NCI-H128 (cell line): ENCODE data around the gene ERP27.

Source experiments
- DNase-seq: peaks from one replicate; lab custom pipeline; 2025; ENCODE audit not compliant: unreplicated experiment; lab: John Stamatoyannopoulos, UW

Gene ERP27

GRCh38 chr12:14904854-14905253, 33.5 kb downstream of the ERP27 start:
- no peak for DNase-seq

- no peak for DNase-seq
Measured at GRCh38 chr12:14903386-14904098, 34.8 kb downstream of the ERP27 start.

GRCh38 chr12:14902465-14902864, 35.9 kb downstream of the ERP27 start:
- DNase-seq: no peak

- no peak for DNase-seq
Measured at GRCh38 chr12:14901228-14901562, 37.1 kb downstream of the ERP27 start.

DNA sequence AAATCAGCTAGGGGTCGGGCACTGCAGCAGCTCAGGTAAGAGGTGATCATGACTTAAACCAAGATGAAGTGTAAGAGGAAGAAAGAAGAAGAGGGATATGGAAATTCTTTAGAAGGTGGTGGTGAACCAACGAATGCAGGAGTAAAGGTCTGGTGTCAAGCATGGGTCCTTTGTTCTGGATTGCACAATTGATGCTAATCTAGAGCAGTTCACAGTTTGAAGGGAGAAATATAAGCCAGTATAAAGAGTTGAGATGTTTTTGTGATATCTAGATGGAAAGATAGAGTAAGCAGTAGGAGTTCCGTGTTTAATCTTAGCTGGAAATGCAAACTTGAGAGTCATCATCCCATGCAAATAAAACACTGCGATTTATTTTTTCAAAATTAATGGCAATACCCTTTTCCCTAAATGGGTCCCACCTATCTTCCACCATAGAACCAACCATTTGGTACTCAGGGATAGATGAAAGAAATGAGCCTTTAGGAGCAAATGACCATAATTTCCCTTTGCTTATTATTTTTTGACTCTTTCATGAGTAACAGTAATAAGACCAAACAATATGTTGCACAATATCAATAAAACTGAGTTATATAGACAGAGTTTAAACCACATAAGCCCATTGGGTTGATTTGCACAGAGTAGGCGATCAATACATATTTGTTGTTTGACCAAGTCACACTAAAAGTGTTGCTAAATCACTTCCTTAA, 37.7 kb downstream of the ERP27 start:
- no peak for DNase-seq

- no peak for DNase-seq
Measured at GRCh38 chr12:14896521-14897169, 41.7 kb downstream of the ERP27 start.

DNA sequence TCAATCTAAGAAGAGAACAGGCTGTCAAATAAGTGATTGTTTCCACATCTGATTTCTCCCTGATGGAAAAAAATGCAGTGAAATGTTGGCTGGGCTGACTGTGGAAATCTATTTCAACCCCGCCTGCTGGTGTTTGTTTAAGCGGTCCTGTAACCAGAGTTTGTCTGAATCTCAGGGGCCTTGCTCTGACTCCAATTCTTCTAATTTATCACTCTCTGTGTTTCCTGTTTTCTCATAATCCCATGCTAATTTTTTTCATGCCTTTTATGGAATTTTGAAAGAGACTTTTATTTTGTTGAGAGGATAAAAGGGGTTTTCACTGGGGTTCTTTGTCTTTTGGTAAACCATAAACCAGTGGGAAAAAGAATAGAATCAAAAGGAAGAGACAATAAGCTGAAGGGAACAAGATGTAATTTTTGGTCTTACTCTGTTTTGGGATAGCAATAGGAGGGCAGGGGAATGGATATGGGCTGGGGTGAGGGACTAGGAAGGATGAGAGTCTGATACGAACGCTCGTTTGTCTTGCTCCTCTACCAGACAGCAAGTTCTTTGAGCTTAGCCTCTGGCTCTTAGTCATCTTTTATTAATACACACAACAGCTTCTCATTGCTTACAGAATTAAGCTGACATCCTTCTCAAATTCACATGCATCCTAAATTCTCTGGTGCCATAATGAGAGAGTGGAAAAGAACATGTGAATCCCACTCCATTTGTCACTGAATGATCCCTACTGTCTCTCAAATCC, 44.7 kb downstream of the ERP27 start:
- DNase-seq: no peak

GRCh38 chr12:14892726-14893505, 45.4 kb downstream of the ERP27 start:
- no peak for DNase-seq

- DNase-seq: no peak
Measured at GRCh38 chr12:14890701-14891100, 47.6 kb downstream of the ERP27 start.

GRCh38 chr12:14886271-14886670, 52.1 kb downstream of the ERP27 start:
- no peak for DNase-seq

DNA sequence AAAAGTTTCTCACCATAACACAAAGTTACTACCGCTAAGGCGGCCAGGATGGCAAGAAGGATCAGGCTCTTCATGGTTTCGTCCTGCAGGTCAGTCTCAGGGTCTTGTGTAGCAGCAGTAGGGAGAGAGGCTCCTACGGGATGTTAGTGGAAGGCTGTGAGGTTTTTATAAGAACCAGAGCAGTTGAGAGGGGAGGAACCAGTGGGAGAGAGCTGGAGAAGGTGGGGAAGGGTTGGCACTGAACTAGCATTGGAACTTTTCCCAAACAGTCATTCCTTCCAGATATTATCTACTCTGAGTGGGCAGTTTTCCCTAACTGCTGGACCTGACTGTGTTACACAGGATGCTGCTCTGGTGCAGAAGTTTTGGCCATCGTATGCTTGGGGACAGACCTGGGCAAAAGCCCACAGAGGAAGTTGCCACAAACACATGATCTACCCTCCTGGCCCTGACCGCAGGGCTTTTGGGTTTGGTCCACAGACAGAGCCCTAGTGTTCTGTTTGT, 52.6 kb downstream of the ERP27 start, which contains the start of gene MGP:
TSS of gene MGP (minus strand) at position 137 of the 504 bp plus-strand sequence. CDS start at position 74, 63 bp downstream.
- no peak for DNase-seq

DNA sequence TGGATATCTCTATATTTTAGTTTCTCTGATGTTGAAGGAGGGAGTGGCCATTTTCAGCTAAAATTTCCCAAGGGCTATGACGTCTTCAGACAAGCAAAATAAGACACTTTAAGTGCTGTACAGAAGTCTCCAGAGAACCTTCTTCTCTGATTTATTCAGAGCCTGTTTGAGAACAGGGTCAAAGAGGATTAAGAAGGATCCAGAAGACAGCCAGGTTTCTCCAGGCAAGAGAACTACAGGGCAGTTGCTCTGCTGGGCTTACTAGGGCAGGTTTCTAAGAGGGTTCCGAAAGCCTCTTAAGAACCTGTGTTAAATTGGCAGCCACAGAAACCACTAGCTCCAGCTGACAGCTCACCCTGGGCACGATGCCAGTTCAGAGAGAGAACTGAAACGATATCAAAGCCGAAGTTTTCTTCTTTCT, 53.9 kb downstream of the ERP27 start:
- peak; percentile 70 for DNase-seq

DNA sequence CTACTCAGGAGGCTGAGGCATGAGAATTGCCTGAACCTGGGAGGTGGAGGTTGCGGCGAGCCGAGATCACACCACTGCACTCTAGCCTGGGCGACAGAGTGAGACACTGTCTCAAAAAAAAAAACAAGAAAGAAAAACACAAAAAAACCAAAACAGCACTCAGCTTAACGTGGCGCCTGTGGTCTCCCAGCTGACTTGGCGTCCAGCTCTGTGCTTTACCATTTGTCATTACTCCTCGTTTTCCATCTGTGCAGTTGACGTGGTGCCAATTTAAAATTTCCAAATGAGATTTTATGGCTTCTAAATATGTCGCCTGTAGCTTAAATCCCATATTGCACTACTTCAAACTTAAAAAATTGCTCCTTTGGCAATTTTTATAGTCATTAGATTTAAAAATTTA, 54.7 kb downstream of the ERP27 start:
- DNase-seq: no peak

- DNase-seq: no peak
Measured at GRCh38 chr12:14880890-14881453, 57.4 kb downstream of the ERP27 start.

DNA sequence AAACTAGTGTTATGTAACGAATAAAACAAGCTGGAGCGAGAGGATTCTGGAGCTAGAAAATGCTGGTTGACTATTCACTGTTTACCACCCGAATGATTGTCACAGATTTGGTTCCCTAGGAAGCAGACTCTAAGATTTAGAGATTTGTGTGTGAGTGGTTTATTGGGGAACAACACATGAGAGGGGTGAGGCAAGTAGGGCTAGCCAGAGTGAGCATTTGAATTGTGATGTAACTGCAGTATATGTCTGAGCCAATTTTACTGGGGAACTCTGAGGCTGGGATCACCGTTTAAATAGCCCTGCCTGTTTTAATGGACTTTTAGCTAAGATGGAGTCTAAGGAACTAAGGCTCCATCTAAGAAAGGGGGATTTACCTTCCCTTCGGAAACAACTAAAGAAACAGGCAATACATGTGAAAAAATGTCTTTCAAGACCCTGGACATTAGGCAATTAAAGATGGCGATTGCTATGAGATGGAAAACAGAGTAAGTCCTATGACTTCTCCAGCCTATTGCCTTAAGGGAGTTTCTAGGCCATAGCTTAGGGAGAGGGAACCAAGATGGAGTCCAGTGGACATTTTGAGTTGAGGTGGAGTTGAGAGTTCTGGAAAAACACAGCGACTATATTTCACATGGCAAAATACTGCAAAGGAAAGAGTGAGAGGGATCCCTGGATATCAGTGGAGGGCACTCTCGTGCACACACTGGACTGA, 59.0 kb downstream of the ERP27 start:
- DNase-seq: no peak

DNA sequence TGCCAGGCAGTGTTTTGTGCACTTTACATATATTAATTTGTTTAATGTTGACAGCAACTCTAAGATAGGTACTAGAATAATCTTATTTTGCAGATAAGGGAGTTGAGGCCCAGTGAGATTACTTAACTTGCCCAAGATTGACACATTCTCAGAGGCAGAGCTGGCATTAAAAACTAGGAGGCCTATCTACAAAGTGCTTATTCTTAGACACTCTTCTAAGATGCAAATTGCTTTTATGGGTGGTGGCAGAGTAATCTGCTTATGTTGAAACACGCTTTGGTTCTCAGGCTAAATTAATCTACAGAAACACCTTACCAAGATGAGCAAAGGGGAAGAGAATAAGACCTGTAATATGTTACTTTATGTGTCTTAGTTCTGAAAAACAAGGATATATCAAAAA, 59.8 kb downstream of the ERP27 start:
- no peak for DNase-seq

- DNase-seq: no peak
Measured at GRCh38 chr12:14876833-14877232, 61.5 kb downstream of the ERP27 start.

GRCh38 chr12:14874882-14875281, 63.5 kb downstream of the ERP27 start:
- no peak for DNase-seq

- DNase-seq: no peak
Measured at GRCh38 chr12:14873440-14874185, 64.7 kb downstream of the ERP27 start.
